ENCODE results near the gene LEP. TPM values are rescaled to one million over a fixed set of nuclear protein-coding genes. Genes with fewer than 3 reads are reported as not detected.

LEP gene
- polyA plus RNA-seq, 1 experiment: 0.05 TPM

GRCh38 chr7:128243273-128243672 is 2.2 kb downstream of the LEP start:
- Histone ChIP-seq H3K36me3 (ENCODE audit: control insufficient read depth, insufficient read depth, low read length) (no peaks in the 10 kb centered on the region), H3K27me3 (ENCODE audit: control insufficient read depth, insufficient read depth, low read length) (peaks cover 21% of the 10 kb centered on the region), H3K4me3 (ENCODE audit: low read depth, low read length) (no peak overlapping the region)
- ChIA-PET POLR2A (no interaction called here), CTCF (interaction anchor here (0.7 kb wide), 1 partner anchor 23 kb away, joined by 3 read pairs; no protein-coding TSS in a partner anchor)
- no peak for TF ChIP-seq CTCF (IDR thresholded peaks at IDR 0.05; ENCODE audit: insufficient read depth, low read depth, low read length)
- DNase-seq (ENCODE audit: low read depth): no peak

- CTCF ChIA-PET: no interaction called here
- POLR2A ChIA-PET: no interaction called here
- TF ChIP-seq CTCF (IDR thresholded peaks at IDR 0.05; ENCODE audit: insufficient read depth, low read depth, low read length): no peak
- no peaks in the 10 kb centered on the region for H3K36me3 ChIP-seq (ENCODE audit: control insufficient read depth, insufficient read depth, low read length)
- H3K4me3 ChIP-seq (ENCODE audit: low read depth, low read length): no peak overlapping the region
- DNase-seq (ENCODE audit: low read depth): no peak
- H3K27me3 ChIP-seq (ENCODE audit: control insufficient read depth, insufficient read depth, low read length): peaks cover 26% of the 10 kb centered on the region
These were observed 3.8 kb downstream of the LEP start for GRCh38 chr7:128244861-128245260.

GRCh38 chr7:128247108-128247507 is 6.0 kb downstream of the LEP start:
- POLR2A ChIA-PET: no interaction called here
- H3K27me3 ChIP-seq (ENCODE audit: control insufficient read depth, insufficient read depth, low read length): peaks cover 19% of the 10 kb centered on the region

GRCh38 chr7:128247640-128248194 is 6.6 kb downstream of the LEP start:
- peaks cover 17% of the 10 kb centered on the region for H3K27me3 ChIP-seq (ENCODE audit: control insufficient read depth, insufficient read depth, low read length)
- CTCF ChIA-PET: interaction anchor here (1.1 to 1.2 kb wide), 2 partner anchors 8 to 30 kb away, joined by 3 to 5 read pairs; no protein-coding TSS in a partner anchor
- DNase-seq (ENCODE audit: low read depth): no peak
- H3K36me3 ChIP-seq (ENCODE audit: control insufficient read depth, insufficient read depth, low read length): no peaks in the 10 kb centered on the region
- POLR2A ChIA-PET: no interaction called here
- TF ChIP-seq CTCF (IDR thresholded peaks at IDR 0.05; ENCODE audit: insufficient read depth, low read depth, low read length): no peak
- H3K4me3 ChIP-seq (ENCODE audit: low read depth, low read length): no peak overlapping the region

More at GRCh38 chr7:128247108-128247507, 6.0 kb downstream of the LEP start:
- H3K36me3 ChIP-seq (ENCODE audit: control insufficient read depth, insufficient read depth, low read length): no peaks in the 10 kb centered on the region
- CTCF ChIA-PET: interaction anchor here (0.6 to 1.2 kb wide), 3 partner anchors 9 to 29 kb away, joined by 3 to 5 read pairs (median 3); no protein-coding TSS in a partner anchor
- H3K4me3 ChIP-seq (ENCODE audit: low read depth, low read length): no peak overlapping the region
- DNase-seq (ENCODE audit: low read depth): no peak
- no peak for TF ChIP-seq CTCF (IDR thresholded peaks at IDR 0.05; ENCODE audit: insufficient read depth, low read depth, low read length)

- no peak overlapping the region for H3K4me3 ChIP-seq (ENCODE audit: low read depth, low read length)
- no peak for DNase-seq (ENCODE audit: low read depth)
- no peak for TF ChIP-seq CTCF (IDR thresholded peaks at IDR 0.05; ENCODE audit: insufficient read depth, low read depth, low read length)
- H3K36me3 ChIP-seq (ENCODE audit: control insufficient read depth, insufficient read depth, low read length): no peaks in the 10 kb centered on the region
- peaks cover 8% of the 10 kb centered on the region for H3K27me3 ChIP-seq (ENCODE audit: control insufficient read depth, insufficient read depth, low read length)
- ChIA-PET POLR2A (no interaction called here), CTCF (no interaction called here)
These were observed 10.3 kb downstream of the LEP start for GRCh38 chr7:128251337-128251736.
